ENCODE data around the gene CLEC2B.
"Not testable (repeated sequence)": the region's sequence is repeated elsewhere in the genome, so short reads cannot be mapped to it uniquely, and the experiment has no call there.

The CLEC2B gene
- total RNA-seq, result 88.7 reads per million, percentile 80 among the genes with 10 or more reads in this experiment

DNA sequence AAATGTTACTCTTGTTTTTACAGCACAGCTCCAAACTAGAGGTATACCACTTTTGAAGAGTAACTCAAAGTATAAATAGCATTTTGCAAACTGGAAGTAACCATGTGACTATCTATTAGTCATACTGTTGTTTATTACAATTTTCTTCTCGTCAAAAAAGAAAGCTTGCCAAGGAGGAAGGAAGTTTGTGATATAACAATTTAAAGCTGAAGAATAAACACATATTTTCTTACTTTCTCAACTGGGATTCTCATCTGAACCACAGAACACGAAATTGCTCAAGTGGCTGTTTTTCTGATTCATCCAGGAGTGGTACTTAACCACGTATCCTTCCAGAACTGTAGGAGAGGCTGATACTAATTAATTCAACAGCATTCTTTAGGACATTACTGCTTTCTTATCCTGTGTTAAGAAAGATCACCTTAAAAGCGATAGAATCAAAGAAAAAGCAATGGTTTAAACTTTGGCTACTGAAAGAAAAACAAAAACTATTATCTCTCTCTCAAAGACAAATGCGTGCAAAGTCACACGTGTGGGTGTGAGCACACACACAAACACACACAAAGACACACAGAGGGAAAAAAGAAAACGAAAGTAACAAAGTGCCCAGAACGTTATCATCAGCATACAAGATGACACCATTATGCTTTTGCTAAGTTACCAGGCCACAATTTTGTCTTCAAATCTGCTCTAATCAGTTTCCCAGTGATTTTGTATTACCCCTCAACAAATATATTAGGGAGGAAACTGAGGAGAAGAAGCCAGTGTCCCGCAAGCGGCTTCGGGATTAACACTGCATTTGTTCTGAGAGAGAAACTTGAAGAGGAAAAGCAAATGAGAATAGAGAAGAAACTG lies at the start of gene CLEC2B:
Gene CLEC2B, minus strand, starts transcription at position 48 of the 855 bp plus-strand sequence.
- DNase-seq, result no peak

DNA sequence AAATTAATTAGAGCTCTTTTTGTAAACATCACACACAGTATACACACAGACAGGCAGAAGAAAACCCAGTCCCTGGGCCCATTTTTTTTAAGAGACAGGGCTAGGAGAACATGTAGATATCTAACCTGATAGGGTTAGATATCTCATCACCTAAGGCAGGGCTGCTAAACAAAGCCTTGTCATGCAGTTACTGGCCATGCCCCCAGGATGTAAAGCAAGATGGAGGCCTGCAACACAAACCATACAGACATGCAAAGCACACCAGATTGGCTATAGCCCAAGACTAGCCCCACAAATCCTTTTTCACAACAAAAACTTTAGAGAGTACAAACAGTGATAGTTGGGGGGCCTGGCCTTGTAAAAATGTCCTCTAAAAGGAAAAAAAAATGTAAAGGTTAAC lies 42.6 kb upstream of the CLEC2B start:
- DNase-seq, result no peak

- DNase-seq, result no peak
Observed at GRCh38 chr12:9910716-9911421, 41.7 kb upstream of the CLEC2B start.

DNA sequence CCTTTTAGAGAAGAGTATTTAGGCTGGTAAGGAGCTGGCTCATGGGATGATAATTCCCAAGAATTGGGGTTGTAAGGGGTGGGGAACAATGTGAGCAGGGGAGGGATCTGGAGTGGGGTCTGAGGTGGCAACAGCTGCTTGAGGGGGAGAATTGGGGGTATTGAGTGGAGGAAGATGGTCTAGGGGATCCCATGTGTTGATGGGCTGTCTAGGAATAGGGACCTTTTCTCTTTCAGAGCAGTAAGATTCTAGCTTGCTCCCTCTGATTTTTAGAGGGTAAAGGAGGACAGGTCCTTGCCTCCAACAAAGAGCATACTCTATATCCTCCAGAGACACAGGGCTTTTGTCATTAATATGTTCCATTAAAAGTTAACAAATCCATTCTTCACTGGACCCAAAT lies 40.6 kb upstream of the CLEC2B start:
- DNase-seq, result no peak

DNA sequence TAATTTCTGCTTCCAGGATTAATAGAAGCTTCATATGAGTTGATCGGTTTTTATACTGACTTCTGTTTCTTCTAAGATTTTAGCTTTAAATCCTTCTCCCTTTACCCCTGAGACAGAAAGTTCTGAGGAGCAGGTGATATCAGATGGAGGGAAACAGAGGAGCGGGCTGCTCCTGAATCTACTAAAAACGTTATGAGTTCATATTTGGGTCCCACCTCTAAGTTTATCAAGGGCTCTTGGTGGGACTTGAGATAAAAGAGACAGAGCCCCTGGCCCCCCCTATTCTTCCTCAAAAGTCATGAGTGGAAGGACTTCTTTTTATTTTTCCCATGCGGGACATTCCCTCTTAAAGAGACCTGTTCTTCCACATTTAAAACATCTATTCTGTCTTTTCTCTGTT lies 39.2 kb upstream of the CLEC2B start:
- DNase-seq, result no peak

- no peak for DNase-seq
Observed at GRCh38 chr12:9907769-9908168, 38.6 kb upstream of the CLEC2B start.

- DNase-seq, result peak; percentile 3
Observed at GRCh38 chr12:9906873-9907272, 37.7 kb upstream of the CLEC2B start.

GRCh38 chr12:9902539-9903228 lies 33.5 kb upstream of the CLEC2B start:
- no peak for DNase-seq

DNA sequence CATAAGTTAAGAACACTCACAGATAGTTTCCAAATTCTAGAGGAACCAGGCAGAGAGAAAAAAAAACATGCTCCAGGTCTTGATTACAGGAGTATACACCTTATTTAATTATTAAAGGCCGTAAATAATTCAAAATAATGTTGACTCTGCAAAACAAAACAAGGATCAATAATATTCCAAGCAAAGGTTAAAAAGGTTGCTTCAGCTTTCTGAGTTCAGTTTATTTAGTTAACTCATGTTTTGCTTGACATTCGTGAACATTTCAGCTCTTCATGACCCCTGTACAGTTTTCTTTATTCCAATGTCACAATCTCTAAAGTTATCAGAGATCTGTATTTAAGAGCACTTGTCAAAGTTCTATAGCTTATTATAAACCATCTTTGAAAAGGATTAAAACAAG lies 31.8 kb upstream of the CLEC2B start:
- DNase-seq, result no peak

DNA sequence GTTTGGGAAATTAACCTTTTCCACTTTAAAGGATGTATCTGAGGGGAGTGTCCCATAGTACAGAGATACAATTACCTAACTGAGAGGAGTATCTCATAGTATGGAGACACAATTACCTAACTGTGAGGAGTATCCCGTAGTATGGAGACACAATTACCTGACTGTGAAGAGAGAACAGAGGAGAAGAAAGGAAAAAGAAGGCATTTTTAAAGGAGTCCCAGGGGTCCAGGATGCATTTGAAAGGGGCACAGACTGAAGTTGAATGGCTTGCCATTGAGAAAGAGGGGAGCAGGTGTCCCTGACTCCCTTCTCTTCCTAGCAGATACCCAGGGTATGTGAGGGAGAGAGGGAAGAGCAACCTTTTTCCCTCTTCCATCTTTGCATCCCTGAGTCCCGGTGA lies 30.1 kb upstream of the CLEC2B start:
- DNase-seq, result no peak

DNA sequence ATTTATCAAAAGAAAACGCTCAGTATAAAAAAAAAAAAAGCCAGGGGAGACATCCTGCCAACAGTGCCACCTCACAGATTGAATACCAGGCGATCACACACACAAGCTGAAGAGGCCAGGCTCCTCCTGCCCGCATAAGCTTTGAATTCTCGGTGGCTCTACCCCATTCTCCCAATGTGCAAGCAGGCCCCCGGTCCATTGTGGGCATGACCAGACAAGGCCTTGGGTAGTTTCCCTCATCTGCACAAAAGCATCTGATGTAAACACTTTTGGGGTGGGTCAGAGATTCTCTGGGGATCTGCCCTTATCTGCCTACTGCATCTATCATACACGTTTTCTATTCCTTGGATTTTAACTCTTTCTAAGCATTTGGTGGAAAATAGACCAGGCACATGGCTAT lies 28.4 kb upstream of the CLEC2B start:
- no peak for DNase-seq

DNA sequence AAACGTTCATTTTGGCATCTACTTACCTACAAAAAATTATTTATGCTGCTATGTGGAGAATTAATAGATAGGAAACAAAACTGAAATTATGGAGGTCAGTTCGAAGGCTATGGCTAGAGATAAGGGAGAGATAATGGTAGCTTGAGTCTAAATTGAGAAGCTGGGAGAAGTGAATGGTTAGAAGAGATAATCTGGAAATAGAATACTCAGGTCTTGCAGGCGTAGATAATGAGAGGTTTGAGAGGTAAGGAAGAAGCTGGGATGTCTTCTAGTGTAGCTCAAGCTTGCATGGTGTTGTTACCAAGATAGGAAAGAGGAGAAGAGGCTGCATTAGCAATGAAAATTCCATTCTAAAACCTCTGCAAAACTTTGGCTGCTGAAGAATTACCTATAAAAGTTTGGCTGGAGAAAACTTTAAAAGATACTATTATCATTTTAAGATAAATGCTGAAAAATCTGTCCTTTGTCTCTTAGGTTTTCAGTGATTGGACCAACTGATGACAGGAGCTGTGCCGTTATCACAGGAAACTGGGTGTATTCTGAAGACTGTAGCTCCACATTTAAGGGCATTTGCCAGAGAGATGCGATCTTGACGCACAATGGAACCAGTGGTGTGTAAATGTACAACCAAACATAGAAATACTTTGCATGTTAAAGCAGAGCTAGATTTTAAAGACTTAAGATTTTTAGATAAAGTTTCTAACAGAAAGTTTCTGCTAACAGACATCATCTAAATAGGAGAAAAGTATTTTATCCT lies 26.2 kb upstream of the CLEC2B start:
- DNase-seq, result no peak

DNA sequence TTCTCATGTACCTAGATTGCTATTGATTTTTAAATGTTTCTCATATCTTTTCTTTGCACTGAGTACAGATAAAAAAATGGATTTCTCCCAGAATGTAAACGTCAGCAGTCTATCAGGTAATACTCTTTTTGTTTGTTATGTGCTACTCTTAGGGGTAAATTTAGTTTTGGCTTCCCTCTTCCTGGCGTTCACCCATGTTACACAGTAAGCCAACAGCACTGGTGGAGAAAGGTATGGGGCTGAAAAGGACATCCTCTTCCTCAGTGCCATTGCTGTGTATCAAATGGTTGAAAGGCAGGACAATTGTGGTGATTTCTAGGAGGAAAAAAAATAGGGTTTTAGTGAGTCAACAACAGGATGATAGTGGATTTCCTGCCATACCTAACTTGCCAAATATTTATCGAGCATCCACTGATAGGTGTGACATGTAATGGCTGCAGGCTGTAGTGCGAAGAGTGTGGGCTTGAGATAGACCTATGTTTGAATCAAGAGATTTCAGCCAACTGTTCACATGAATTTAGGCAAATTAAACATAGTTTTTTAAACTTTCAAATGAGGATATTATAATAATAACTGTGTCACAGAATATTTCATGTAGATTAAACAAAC lies 19.6 kb upstream of the CLEC2B start:
- no peak for DNase-seq

GRCh38 chr12:9883175-9883574 lies 14.0 kb upstream of the CLEC2B start:
- no peak for DNase-seq

- DNase-seq, result no peak
Observed at GRCh38 chr12:9881988-9882387, 12.8 kb upstream of the CLEC2B start.

DNA sequence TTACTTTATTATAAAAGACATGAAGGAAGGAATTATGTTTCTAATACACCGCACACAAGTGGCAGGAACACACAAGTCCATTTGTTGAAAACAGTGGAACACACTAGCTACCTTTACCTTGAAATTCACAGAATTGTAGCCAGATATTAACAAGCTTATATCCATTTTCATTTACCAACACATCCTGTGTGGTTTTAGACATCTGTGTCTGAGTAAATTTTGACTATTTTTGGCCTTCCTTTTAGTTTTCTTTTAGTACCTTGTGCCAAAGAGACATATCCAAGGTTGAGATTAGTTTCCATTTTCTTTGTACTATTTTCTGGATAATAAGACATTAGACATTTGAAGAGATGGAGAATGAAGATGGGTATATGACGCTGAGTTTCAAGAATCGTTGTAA lies 12.1 kb upstream of the CLEC2B start, which contains the start of gene KLRF2:
Gene KLRF2, plus strand, starts transcription at position 244 of the 400 bp plus-strand sequence. Its CDS starts 107 bp downstream, at position 351.
- DNase-seq, result no peak

GRCh38 chr12:9880532-9881078 lies 11.5 kb upstream of the CLEC2B start:
- DNase-seq, result no peak

DNA sequence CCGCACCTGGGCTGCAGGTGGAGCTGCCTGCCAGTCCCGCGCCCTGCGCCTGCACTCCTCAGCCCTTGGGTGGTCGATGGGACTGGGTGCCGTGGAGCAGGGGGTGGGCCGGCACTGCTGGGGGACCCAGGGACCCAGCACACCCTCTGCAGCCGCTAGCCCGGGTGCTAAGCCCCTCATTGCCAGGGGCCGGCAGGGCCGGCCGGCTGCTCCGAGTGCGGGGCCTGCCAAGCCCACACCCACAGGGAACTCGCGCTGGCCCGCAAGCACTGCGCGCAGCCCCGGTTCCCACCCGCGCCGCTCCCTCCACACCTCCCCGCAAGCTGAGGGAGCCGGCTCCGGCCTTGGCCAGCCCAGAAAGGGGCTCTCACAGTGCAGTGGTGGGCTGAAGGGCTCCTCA lies 7.0 kb upstream of the CLEC2B start:
- DNase-seq, result not testable (repeated sequence)

DNA sequence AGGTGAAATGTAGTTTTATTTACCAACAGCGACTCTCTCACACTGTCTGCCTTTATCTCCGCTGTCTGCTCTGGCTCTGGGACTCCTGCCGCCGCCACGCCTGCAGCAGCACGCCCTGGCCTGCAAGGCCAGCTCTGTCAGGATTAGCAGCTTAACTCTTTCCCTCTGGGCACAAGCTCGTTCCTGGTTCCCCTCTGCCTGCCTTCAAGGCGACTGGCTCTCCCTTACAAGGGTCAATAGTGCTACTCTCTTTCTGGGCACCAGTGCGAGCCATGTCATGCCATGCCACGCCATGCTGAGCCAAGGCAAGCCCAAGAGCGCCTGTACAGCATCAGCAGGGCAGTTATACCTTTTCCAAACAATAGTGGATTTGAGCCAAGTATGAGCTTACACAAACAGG lies 3.6 kb upstream of the CLEC2B start:
- no peak for DNase-seq

DNA sequence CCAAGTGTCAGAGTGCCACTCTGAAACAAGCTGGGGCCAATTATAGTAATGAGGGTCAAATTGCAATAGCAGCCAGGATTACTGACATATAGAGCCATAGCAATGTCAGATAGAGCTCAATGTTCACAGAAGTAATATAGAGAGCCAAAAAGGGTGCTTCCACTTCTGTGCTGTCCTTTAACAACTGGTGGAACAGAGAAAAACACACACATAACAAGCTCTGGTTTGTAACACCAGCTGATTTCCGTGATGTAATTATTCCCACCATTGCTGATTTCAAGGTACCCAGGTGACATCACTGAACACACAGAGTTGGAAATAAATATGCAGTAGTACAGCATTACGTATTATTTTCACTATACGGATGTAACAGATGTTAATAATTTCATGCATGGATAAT lies 3.0 kb upstream of the CLEC2B start:
- no peak for DNase-seq

DNA sequence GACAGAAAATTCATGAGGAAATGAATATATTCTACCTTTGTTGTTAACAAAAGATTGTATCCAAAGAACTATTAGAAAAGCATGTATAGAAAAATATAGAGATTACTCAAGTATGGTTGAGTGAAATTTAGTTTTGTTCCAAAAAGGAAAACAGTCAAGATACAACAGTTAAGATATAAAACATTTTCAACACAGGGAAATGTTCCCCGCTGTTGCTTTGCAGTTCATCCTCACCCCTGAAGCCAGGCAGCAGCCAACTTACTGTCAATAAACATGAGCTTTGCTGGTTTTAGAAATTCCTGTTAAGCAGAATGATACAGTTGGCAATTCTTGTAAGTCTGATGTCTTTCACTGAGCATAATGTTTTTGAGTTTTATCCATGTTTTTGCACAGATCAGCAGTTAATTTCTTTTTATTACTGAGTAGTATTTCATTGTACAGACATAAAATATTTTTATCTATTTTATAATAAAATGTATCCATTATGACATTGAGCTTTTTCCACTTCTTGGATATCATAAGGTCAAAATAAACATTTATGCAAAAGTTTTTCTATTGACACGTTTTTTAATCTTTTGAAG lies 1.2 kb upstream of the CLEC2B start:
- DNase-seq, result no peak

DNA sequence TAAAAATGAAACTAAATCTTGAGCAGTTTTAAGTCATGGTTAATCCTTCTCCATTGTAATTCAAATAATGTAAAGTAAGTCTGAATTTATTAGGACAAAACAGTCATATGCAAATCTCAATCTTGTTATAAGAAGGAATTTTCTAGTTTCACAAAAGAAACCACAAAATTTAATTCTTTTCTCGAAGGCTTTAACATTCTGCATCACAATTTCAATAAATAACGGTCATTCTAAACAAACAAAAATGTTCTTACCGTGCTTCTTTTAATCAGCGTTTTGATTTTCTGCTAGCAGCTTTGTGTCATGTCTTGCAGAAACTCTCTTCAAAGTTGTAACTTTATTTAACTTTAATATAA lies 225 bp downstream of the CLEC2B start:
- no peak for DNase-seq
